Ovary (tissue), 3 donors: Measurements from ENCODE around the gene INTS6.

Source experiments
- CTCF ChIP-seq, 3 donors: fragments of 450-650 bp in 2 of 3; fragments of 200-600 bp in 1 of 3; IDR thresholded peaks; one replicate each; pipeline versions ENCODE4 v1.5.1 to v1.8.0; 2016 to 2022; ENCODE audit warnings: antibody characterized with exemption in 3 of 3, mild to moderate bottlenecking in 1 of 3
- EP300 ChIP-seq: sonication (generic); formaldehyde crosslinking; IDR thresholded peaks from one replicate; pipeline ENCODE4 v1.6.1; 2017; ENCODE audit warnings: antibody characterized with exemption
- POLR2A ChIP-seq: fragments of 450-650 bp; IDR thresholded peaks from one replicate; pipeline ENCODE4 v1.6.1; 2017; ENCODE audit warnings: antibody characterized with exemption, mild to moderate bottlenecking, moderate library complexity
- donor health status: DM: no; HTN: no; CAD: no.

- TF ChIP-seq CTCF (IDR thresholded peaks at IDR 0.05) (no peak), POLR2A (no peak), EP300 (no peak)
Observed at GRCh38 chr13:51477149-51477548, 24.3 kb upstream of the INTS6 start.
